ENCODE data around the gene TRPM1.

- no peak for TF ChIP-seq POLR2A (IDR thresholded peaks at IDR 0.05; ENCODE audit: low read length)
- no peak for TF ChIP-seq GATA1 (IDR thresholded peaks at IDR 0.05; ENCODE audit: low read depth, low read length)
These were observed 146.9 kb downstream of the TRPM1 start for GRCh38 chr15:30954674-30955073.

All from erythroblast (primary cell).